ENCODE measurements around the gene NHSL1. TPM values are rescaled to one million over a fixed set of nuclear protein-coding genes. Genes with fewer than 3 reads are reported as not detected.

NHSL1 gene
- total RNA-seq, 2 donors from 2014 or later = 16.3 to 17.5 TPM

DNA sequence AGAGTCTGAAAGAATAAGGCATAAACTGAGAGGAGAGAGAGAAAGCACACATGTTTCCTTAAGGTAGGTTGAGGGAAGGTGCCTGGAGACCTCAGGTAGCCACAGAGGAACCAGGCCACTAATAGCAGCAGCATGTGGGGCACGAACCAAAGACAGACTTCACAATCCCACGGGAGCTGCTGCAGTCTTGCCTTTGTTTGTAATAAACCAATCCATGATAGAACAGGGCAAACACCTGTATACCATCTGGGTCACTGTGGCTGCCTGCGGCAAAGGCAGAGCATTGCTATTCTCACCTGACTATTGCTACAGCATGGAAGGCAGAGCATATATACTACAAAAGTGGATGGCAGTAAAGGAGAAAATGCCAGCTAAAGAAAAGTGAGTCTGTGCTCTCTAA lies 59.0 kb downstream of the NHSL1 start:
- no peaks in the 10 kb centered on the region for H3K9me3 ChIP-seq (ENCODE audit: control insufficient read depth, low read length)
- no peak overlapping the region for H3K27ac ChIP-seq (ENCODE audit: low read depth, low read length)
- Mint-ChIP-seq H3K36me3 (ENCODE audit: low read depth) (peaks cover 6% of the 10 kb centered on the region), H3K9me3 (no peaks in the 10 kb centered on the region), H3K4me3 (no peak overlapping the region), H3K4me1 (no peaks in the 10 kb centered on the region), H3K27me3 (ENCODE audit: insufficient read depth) (no peaks in the 10 kb centered on the region), H3K27ac (no peak overlapping the region)
- H3K36me3 ChIP-seq (ENCODE audit: control insufficient read depth, insufficient read depth, low read length) = peaks cover 29% of the 10 kb centered on the region
- no peak overlapping the region for H3K4me3 ChIP-seq (ENCODE audit: low read length)
- no peaks in the 10 kb centered on the region for H3K27me3 ChIP-seq (ENCODE audit: control insufficient read depth, insufficient read depth, low read length, poor library complexity, severe bottlenecking)
- 90 to 100% methylated on average over 1 to 3 of the region's 3 CpGs for WGBS, 2 experiments (ENCODE audit: insufficient coverage in 1 of 2, insufficient read length in 1 of 2)
- TF ChIP-seq, protein P1, sequence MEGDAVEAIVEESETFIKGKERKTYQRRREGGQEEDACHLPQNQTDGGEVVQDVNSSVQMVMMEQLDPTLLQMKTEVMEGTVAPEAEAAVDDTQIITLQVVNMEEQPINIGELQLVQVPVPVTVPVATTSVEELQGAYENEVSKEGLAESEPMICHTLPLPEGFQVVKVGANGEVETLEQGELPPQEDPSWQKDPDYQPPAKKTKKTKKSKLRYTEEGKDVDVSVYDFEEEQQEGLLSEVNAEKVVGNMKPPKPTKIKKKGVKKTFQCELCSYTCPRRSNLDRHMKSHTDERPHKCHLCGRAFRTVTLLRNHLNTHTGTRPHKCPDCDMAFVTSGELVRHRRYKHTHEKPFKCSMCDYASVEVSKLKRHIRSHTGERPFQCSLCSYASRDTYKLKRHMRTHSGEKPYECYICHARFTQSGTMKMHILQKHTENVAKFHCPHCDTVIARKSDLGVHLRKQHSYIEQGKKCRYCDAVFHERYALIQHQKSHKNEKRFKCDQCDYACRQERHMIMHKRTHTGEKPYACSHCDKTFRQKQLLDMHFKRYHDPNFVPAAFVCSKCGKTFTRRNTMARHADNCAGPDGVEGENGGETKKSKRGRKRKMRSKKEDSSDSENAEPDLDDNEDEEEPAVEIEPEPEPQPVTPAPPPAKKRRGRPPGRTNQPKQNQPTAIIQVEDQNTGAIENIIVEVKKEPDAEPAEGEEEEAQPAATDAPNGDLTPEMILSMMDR (conservative IDR thresholded peaks at IDR 0.05) = no peak
- H3K4me1 ChIP-seq (ENCODE audit: control insufficient read depth, insufficient read depth, low read length) = no peaks in the 10 kb centered on the region
- no peak overlapping the region for H3K9ac ChIP-seq (ENCODE audit: extremely low read depth, low read length, poor library complexity, severe bottlenecking)
- no peak for DNase-seq

DNA sequence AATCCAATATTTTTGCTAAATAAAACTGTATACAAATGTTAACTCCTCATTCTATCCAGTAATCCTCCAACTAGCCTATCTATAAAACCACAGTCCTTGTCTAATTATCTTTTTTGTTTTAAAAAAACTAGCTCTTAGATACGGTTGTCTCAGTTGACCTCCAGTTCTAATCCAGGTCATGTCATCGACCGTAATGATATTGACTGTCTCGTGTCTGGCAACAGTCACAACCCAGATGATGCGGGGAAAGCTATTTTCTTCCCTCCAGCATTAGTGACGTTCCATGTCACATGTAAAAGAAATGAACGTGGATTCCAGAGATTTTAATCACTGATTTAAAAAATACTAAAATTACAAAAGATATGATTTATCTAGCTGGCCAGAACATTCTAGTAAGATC lies 59.7 kb downstream of the NHSL1 start:
- H3K36me3 Mint-ChIP-seq (ENCODE audit: low read depth) = peaks cover 6% of the 10 kb centered on the region

DNA sequence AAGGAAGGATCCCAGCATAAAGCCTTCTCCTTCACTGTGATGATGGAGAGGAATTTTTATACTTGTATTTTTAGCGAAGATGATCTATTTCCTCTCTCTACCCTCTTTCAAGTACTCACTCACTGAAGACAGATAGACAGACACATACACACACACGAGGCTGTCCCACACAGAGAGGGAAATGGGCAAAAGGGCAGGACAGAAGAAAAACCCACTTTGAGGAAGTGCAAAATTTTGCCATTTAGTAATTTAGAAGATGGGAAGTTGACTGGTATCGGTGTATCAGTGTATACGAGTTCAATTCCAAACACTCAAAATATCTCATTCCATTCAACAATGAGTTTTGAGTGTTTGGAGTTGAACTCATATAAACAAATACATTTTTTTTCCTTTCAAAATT lies 64.4 kb downstream of the NHSL1 start:
- no peaks in the 10 kb centered on the region for H3K9me3 ChIP-seq (ENCODE audit: control insufficient read depth, low read length)
- no peak for DNase-seq
- H3K4me3 Mint-ChIP-seq = no peak overlapping the region

More for the DNA sequence above, 59.7 kb downstream of the NHSL1 start:
- Histone ChIP-seq H3K4me1 (ENCODE audit: control insufficient read depth, insufficient read depth, low read length) (no peaks in the 10 kb centered on the region), H3K27me3 (ENCODE audit: control insufficient read depth, insufficient read depth, low read length, poor library complexity, severe bottlenecking) (no peaks in the 10 kb centered on the region), H3K9ac (ENCODE audit: extremely low read depth, low read length, poor library complexity, severe bottlenecking) (no peak overlapping the region), H3K27ac (ENCODE audit: low read depth, low read length) (no peak overlapping the region), H3K36me3 (ENCODE audit: control insufficient read depth, insufficient read depth, low read length) (peaks cover 24% of the 10 kb centered on the region), H3K9me3 (ENCODE audit: control insufficient read depth, low read length) (no peaks in the 10 kb centered on the region), H3K4me3 (ENCODE audit: low read length) (no peak overlapping the region)
- H3K27me3 Mint-ChIP-seq (ENCODE audit: insufficient read depth) = no peaks in the 10 kb centered on the region
- no peaks in the 10 kb centered on the region for H3K9me3 Mint-ChIP-seq
- no peak for DNase-seq
- H3K27ac Mint-ChIP-seq = no peak overlapping the region
- no peak overlapping the region for H3K4me3 Mint-ChIP-seq
- TF ChIP-seq, protein P1 (conservative IDR thresholded peaks at IDR 0.05) = no peak
- 93 to 95% methylated on average over 4 to 7 of the region's 7 CpGs for WGBS, 2 experiments (ENCODE audit: insufficient coverage in 1 of 2, insufficient read length in 1 of 2)
- H3K4me1 Mint-ChIP-seq = no peaks in the 10 kb centered on the region

More for the DNA sequence above, 64.4 kb downstream of the NHSL1 start:
- Histone ChIP-seq H3K36me3 (ENCODE audit: control insufficient read depth, insufficient read depth, low read length) (peaks cover 10% of the 10 kb centered on the region), H3K27ac (ENCODE audit: low read depth, low read length) (no peak overlapping the region), H3K4me3 (ENCODE audit: low read length) (no peak overlapping the region), H3K27me3 (ENCODE audit: control insufficient read depth, insufficient read depth, low read length, poor library complexity, severe bottlenecking) (no peaks in the 10 kb centered on the region), H3K9ac (ENCODE audit: extremely low read depth, low read length, poor library complexity, severe bottlenecking) (no peak overlapping the region), H3K4me1 (ENCODE audit: control insufficient read depth, insufficient read depth, low read length) (no peaks in the 10 kb centered on the region)
- Mint-ChIP-seq H3K4me1 (no peaks in the 10 kb centered on the region), H3K27me3 (ENCODE audit: insufficient read depth) (no peaks in the 10 kb centered on the region), H3K36me3 (ENCODE audit: low read depth) (no peaks in the 10 kb centered on the region), H3K9me3 (no peaks in the 10 kb centered on the region), H3K27ac (no peak overlapping the region)
- WGBS, 2 experiments (ENCODE audit: insufficient coverage in 1 of 2, insufficient read length in 1 of 2) = 89% methylated on average over 1 of the region's 4 CpGs; no CpG with 5 or more reads in 1 of the 2 experiments
- TF ChIP-seq, protein P1 (conservative IDR thresholded peaks at IDR 0.05) = no peak
